Uterus (tissue), 4 donors: Measurements from ENCODE around the gene SLC66A2. TPM values are rescaled to one million over a fixed set of nuclear protein-coding genes. Genes with fewer than 3 reads are reported as not detected.

Experiments
- DNase-seq, 2 donors: peaks; one replicate each; pipeline ENCODE4 v3.0.0-alpha.2; 2019 to 2020
- H3K27ac ChIP-seq, 2 donors: fragments of 200-600 bp; sonication (generic); 1 replicate in 1 of 2; 2 replicates in 1 of 2; pipeline ENCODE4 v1.5.1; 2016 to 2018
- H3K27me3 ChIP-seq, 2 donors: fragments of 200-600 bp; sonication (generic); one replicate each; pipeline ENCODE4 v1.5.1; 2018 to 2019; ENCODE audit warnings: control low read depth in 1 of 2
- H3K36me3 ChIP-seq, 2 donors: fragments of 200-600 bp; sonication (generic); one replicate each; pipeline ENCODE4 v1.5.1; 2019; ENCODE audit warnings: control low read depth in 1 of 2
- H3K4me1 ChIP-seq, 2 donors: fragments of 200-600 bp; sonication (generic); one replicate each; pipeline ENCODE4 v1.5.1; 2018 to 2019; ENCODE audit warnings: control low read depth in 1 of 2
- H3K4me3 ChIP-seq, 2 donors: fragments of 200-600 bp; sonication (generic); 1 replicate in 1 of 2; 2 replicates in 1 of 2; pipeline ENCODE4 v1.5.1; 2018 to 2019; ENCODE audit warnings: mild to moderate bottlenecking in 1 of 2
- H3K9me3 ChIP-seq, 2 donors: fragments of 200-600 bp; sonication (generic); one replicate each; pipeline ENCODE4 v1.5.1; 2019; ENCODE audit warnings: control low read depth in 1 of 2
- POLR2A ChIP-seq, 2 donors: fragments of 450-650 bp; IDR thresholded peaks; one replicate each; pipeline ENCODE4 v1.6.1; 2016; ENCODE audit warnings: antibody characterized with exemption in 2 of 2, mild to moderate bottlenecking in 1 of 2, moderate library complexity in 1 of 2
- intact Hi-C: fragments of 100-400 bp; cut with DNase I; formaldehyde crosslinking; loops from one replicate; pipeline ENCODE4 v1.15.1; 2023; ENCODE audit warnings: low total_unique reads
- total RNA-seq, 4 donors: library from RNA; depleted of rRNA in 3 of 4; stranded (reverse); fragments of >200 nt in 3 of 4; gene quantifications; one replicate each; pipeline versions ENCODE4 v1.1.0 to v1.2.4, GENCODE V29; 2014 to 2023
- TF ChIP-seq, protein P1 (sequence below), 4 experiments: fragments of 200-600 bp in 2 of 4; fragments of 450-650 bp in 2 of 4; sonication (generic) in 2 of 4; IDR thresholded peaks; one replicate each; pipeline ENCODE4 v1.5.1; 2016 to 2019; ENCODE audit warnings: antibody characterized with exemption in 4 of 4, mild to moderate bottlenecking in 2 of 4, moderate library complexity in 1 of 4
- donor health status: DM: yes; HTN: yes; CAD: no.

The SLC66A2 gene
- total RNA-seq, 4 donors from 2014 or later: 20.3 to 42.5 (median 32.5) TPM

DNA sequence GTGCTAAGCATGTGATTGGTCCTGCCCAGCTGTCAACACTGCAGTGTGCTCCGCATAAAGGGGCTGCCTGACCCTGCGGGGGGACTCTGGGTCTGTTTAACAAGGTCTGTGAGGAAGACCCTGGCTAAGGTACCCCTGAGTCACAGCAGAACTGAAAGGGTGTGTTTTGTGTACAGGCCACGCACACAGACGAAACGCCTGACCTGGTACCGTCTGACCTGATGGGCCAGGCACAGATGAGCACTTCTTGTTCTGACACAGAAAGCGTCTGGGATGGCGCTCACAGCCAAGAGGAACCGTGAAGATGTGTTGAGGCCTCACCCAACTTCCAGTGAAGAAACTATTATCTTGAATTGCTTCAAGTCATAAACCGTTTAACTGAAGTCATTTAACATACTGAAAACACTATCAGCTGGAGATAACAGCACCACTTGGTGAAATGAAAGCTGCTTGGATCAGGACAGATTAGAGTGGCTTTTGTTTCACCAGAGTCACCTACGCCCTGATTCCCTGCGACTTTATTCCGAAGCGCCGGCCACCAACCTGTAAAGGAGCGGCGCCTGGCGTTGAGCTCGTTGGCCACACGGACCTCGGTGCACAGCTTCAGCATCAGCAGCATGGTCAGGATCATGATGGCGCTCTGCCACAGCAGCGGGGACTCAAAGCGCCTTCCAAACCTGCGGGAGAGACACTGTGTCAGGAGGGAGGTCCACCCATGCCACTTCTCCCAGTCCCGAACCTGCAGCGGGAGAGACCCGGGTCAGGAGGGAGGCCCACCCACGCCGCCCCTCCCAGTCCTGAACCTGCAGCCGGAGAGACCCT is 8.5 kb downstream of the SLC66A2 start:
- H3K27ac ChIP-seq: no peak overlapping the region

DNA sequence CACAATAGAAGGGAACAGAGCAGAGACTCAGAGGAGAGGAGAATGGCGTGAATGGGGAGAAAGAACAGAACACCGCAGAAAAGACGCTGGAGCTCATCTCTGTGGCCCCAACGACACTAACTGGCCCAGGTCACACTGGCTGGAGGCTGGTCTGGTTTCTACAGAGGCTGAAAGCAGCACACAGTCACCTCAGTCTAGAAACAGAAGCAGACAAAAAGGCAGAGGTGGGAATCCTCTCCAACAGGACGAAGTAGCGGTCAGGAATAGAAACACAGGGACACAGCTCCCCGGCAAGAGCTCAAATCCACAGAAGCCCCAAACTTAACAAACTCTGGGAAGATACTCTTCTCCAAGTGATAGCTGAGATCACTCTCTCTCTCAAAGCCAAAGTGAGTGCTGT is 9.2 kb downstream of the SLC66A2 start:
- H3K4me1 ChIP-seq: no peaks in the 10 kb centered on the region
- DNase-seq: no peak
- intact Hi-C loops: no loop called here
- H3K36me3 ChIP-seq: no peaks in the 10 kb centered on the region
- H3K27me3 ChIP-seq: no peaks in the 10 kb centered on the region
- no peak for TF ChIP-seq POLR2A (IDR thresholded peaks at IDR 0.05)
- TF ChIP-seq, protein P1, sequence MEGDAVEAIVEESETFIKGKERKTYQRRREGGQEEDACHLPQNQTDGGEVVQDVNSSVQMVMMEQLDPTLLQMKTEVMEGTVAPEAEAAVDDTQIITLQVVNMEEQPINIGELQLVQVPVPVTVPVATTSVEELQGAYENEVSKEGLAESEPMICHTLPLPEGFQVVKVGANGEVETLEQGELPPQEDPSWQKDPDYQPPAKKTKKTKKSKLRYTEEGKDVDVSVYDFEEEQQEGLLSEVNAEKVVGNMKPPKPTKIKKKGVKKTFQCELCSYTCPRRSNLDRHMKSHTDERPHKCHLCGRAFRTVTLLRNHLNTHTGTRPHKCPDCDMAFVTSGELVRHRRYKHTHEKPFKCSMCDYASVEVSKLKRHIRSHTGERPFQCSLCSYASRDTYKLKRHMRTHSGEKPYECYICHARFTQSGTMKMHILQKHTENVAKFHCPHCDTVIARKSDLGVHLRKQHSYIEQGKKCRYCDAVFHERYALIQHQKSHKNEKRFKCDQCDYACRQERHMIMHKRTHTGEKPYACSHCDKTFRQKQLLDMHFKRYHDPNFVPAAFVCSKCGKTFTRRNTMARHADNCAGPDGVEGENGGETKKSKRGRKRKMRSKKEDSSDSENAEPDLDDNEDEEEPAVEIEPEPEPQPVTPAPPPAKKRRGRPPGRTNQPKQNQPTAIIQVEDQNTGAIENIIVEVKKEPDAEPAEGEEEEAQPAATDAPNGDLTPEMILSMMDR (IDR thresholded peaks at IDR 0.05): no peak
- H3K27ac ChIP-seq: no peak overlapping the region
- H3K9me3 ChIP-seq: no peaks in the 10 kb centered on the region
- H3K4me3 ChIP-seq: no peak overlapping the region

More for the DNA sequence above, 8.5 kb downstream of the SLC66A2 start:
- Histone ChIP-seq H3K4me1 (no peaks in the 10 kb centered on the region), H3K36me3 (no peaks in the 10 kb centered on the region), H3K4me3 (no peak overlapping the region), H3K27me3 (no peaks in the 10 kb centered on the region), H3K9me3 (no peaks in the 10 kb centered on the region)
- intact Hi-C loops: no loop called here
- no peak for DNase-seq
- no peak for TF ChIP-seq POLR2A (IDR thresholded peaks at IDR 0.05)

DNA sequence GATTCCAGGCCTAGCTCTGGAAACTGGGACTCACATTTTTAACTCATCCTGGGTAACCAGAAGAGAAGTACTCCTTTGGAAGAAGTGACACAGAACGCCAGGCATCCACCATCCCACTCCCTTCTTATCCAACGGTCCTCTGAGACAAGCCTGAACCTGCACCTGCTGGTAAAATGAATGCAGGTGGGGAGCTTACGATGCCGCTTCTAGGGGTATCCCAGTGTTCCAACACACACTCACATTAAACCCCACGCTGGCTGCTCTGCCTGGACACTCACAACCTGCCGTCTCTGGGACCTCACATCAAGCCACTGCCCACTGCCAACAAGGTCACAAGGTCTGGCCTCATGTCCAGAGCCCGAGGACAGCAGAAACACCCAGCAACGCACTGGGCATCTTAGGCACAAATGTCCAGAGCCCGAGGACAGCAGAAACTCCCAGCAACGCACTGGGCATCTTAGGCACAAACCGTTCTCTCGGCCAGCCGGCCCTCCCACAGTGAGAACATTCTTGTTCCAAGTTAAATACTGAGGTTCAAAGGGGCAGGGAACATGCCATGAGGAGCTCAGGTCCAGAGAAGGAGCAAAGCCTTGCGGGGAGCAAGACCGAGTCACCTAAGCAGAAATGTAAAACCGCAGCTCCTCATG is 9.9 kb downstream of the SLC66A2 start:
- Histone ChIP-seq H3K27me3 (no peaks in the 10 kb centered on the region), H3K4me1 (no peaks in the 10 kb centered on the region), H3K4me3 (no peak overlapping the region), H3K9me3 (no peaks in the 10 kb centered on the region), H3K27ac (no peak overlapping the region), H3K36me3 (no peaks in the 10 kb centered on the region)
- intact Hi-C loops: no loop called here
- TF ChIP-seq POLR2A (IDR thresholded peaks at IDR 0.05): no peak
- TF ChIP-seq, protein P1 (IDR thresholded peaks at IDR 0.05): no peak
- DNase-seq: no peak

DNA sequence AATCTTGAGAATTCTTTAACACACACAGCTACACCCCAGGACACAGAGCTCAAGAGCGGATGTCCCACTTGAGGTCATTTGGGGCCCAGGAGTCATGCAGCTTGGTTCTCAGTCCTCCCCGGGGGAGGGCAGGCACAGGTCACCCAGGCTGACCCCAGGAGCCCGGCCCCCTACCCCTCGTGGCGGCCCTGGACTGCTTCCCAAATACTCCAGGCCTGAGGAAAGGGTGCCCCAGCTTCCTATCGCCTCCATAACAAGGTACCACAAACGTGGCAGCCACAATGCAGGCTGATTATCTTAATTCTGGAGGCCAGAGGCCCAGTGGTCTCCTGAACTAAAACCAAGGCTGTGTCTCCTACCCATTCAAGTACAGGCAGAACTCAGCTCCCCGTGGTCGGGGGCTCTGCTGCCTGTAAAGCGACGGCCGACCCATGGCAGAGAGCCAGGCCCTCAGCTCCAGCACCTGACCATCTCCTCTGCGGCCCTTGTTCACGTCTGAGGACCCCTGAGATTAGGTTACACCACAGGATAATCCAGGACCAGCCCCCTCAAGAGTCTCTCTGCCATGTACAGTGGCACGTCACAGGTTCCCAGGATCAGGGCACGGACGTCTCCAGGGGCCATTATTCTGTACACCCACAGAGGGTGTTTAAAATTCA is 10.5 kb downstream of the SLC66A2 start:
- intact Hi-C loops: no loop called here
- H3K36me3 ChIP-seq: no peaks in the 10 kb centered on the region
- DNase-seq: no peak
- no peaks in the 10 kb centered on the region for H3K9me3 ChIP-seq
- H3K27me3 ChIP-seq: no peaks in the 10 kb centered on the region
- no peak overlapping the region for H3K4me3 ChIP-seq
- H3K27ac ChIP-seq: no peak overlapping the region
- TF ChIP-seq, protein P1 (IDR thresholded peaks at IDR 0.05): no peak
- TF ChIP-seq POLR2A (IDR thresholded peaks at IDR 0.05): no peak
- H3K4me1 ChIP-seq: no peaks in the 10 kb centered on the region

DNA sequence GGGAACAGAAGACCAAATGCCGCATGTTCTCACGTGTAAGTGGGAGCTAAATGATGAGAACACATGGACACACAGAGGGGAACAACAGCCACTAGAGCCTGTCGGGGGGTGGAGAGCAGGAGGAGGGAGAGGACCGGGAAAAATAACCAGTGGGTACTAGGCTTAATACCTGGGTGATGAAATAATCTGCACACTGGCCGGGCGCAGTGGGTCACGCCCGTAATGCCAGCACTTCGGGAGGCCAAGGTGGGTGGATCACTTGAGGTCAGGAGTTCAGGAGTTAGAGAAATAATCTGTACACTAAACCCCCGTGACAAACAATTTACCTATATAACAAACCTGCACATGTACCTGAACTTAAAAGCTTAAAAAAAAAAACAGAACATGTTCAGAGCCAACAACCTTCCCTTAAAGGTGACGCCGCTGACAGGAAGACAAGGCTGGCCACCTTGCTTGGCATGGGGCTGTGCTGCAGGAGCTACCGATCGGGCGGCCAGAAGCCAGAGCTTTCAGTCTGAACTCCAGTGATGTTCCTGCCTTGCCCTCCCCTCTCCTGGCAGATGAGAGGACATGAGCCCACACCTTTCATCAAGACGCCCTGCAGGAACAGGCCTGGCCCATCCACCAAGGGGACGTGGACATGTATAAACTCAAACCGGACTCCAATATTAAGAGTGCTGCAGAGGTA is 11.2 kb downstream of the SLC66A2 start:
- Histone ChIP-seq H3K27me3 (no peaks in the 10 kb centered on the region), H3K27ac (no peak overlapping the region), H3K4me3 (no peak overlapping the region), H3K36me3 (no peaks in the 10 kb centered on the region), H3K9me3 (no peaks in the 10 kb centered on the region), H3K4me1 (no peaks in the 10 kb centered on the region)
- DNase-seq: no peak
- TF ChIP-seq, protein P1 (IDR thresholded peaks at IDR 0.05): no peak
- no peak for TF ChIP-seq POLR2A (IDR thresholded peaks at IDR 0.05)
- intact Hi-C loops: no loop called here
